ENCODE results near the gene RNF111.

- TF ChIP-seq REST (IDR thresholded peaks at IDR 0.05; ENCODE audit: insufficient read depth in 1 of 2, low read depth in 2 of 2, low read length in 2 of 2) (no peak), TAF1 (IDR thresholded peaks at IDR 0.05; ENCODE audit: borderline replicate concordance, insufficient read depth, low read length) (no peak), FOXP2 (optimal IDR thresholded peaks at IDR 0.05; ENCODE audit: borderline replicate concordance, extremely low read depth, extremely low read length, insufficient read depth) (no peak)
These were observed 109.0 kb downstream of the RNF111 start for GRCh38 chr15:59096429-59096828.

Data from PFSK-1 (cell line).